Fibroblast of mammary gland (primary cell): ENCODE measurements around the gene CLSTN1.

Experiments used
- DNase-seq: peaks from one replicate; pipeline ENCODE4 v3.0.0-alpha.2; 2010; ENCODE audit warnings: low read depth
- H3K4me3 ChIP-seq: 2 replicates; pipeline ENCODE4 v1.5.1; 2011; ENCODE audit warnings: low read depth, mild to moderate bottlenecking, low read length, moderate library complexity; ENCODE audit not compliant: control insufficient read depth
- TF ChIP-seq, protein P1 (sequence below): conservative IDR thresholded peaks from 2 replicates; pipeline ENCODE4 v1.5.1; 2011; ENCODE audit warnings: low read depth, low read length, inconsistent platforms; ENCODE audit not compliant: control insufficient read depth, insufficient read depth

Gene CLSTN1

GRCh38 chr1:9852410-9853248 is 28.9 kb upstream of the CLSTN1 start:
- TF ChIP-seq, protein P1, sequence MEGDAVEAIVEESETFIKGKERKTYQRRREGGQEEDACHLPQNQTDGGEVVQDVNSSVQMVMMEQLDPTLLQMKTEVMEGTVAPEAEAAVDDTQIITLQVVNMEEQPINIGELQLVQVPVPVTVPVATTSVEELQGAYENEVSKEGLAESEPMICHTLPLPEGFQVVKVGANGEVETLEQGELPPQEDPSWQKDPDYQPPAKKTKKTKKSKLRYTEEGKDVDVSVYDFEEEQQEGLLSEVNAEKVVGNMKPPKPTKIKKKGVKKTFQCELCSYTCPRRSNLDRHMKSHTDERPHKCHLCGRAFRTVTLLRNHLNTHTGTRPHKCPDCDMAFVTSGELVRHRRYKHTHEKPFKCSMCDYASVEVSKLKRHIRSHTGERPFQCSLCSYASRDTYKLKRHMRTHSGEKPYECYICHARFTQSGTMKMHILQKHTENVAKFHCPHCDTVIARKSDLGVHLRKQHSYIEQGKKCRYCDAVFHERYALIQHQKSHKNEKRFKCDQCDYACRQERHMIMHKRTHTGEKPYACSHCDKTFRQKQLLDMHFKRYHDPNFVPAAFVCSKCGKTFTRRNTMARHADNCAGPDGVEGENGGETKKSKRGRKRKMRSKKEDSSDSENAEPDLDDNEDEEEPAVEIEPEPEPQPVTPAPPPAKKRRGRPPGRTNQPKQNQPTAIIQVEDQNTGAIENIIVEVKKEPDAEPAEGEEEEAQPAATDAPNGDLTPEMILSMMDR, result no peak
- no peak overlapping the region for H3K4me3 ChIP-seq
- peak; percentile 82 for DNase-seq

GRCh38 chr1:9852004-9852403 is 28.2 kb upstream of the CLSTN1 start:
- DNase-seq, result no peak
- no peak overlapping the region for H3K4me3 ChIP-seq
- TF ChIP-seq, protein P1, result no peak

DNA sequence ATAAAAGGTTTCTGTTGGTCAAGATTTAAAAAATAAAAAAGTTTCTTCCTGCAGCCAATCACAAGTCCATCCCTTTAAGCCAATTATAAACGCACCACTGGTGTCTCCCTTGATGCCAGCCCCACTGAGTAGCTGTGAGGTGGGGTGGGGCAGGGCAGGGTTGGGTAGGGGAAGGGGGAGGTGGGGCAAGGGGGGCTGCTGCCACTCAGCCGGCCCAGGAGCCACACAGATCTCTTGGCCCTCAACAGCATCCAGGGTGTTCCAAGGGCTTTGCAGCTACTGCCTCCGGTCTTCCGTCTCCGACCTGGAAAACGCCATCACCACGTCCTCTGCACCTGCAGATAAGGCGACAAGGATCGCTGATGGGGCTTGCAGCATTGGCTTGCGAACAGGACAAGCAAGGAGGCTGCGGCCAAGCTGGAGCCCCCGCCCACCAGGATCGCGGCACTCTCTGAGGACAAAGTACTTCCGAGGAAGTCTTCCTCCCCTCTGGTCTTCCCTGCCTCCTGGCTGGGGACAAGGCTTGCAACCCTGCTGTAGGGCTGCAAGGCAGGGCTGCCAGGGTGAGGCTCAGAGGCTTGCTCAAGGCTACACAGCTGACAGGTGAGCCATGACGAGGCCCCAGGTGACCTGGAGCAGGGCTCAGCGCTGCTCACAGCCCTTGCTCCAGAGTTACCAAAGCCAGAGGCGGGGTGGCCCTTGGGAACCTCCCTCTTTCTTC is 26.8 kb upstream of the CLSTN1 start:
- no peak overlapping the region for H3K4me3 ChIP-seq
- no peak for DNase-seq
- TF ChIP-seq, protein P1, result no peak

DNA sequence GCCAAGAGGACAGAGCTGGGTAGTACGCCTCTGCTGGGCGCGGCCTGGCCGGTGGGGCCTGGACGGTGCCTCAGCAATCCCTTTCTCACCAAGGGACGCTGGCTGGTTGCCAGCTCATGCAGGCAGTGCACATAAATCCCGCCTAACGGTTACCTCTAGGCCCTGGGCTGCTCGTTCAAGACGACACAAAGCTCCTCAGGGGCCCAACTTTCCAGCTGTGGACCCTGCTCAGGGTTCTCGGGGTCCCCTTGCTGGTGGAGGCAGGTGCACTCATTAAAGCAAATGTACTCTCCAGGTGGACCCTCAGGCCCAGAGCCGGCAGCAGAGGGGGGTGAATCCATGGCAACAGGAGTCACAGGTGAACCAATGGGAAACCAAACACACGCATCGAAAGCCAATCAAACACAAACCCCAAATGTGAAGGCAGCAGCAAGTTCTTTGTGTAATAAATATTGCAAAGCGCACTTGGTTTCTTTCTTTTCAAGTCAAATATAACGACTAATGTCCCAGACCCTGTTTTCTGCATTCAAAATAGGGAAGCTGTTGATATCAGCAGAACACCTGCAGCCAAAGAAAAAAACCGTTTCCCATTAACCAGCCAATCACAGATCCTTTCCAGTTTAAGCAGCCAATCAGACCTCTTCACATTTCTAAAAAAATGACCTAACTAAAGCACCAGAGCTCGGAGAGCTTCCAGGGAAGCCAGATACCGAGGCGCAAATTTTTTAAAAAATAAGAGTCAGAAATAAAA is 26.1 kb upstream of the CLSTN1 start:
- no peak overlapping the region for H3K4me3 ChIP-seq
- TF ChIP-seq, protein P1, result no peak
- no peak for DNase-seq

DNA sequence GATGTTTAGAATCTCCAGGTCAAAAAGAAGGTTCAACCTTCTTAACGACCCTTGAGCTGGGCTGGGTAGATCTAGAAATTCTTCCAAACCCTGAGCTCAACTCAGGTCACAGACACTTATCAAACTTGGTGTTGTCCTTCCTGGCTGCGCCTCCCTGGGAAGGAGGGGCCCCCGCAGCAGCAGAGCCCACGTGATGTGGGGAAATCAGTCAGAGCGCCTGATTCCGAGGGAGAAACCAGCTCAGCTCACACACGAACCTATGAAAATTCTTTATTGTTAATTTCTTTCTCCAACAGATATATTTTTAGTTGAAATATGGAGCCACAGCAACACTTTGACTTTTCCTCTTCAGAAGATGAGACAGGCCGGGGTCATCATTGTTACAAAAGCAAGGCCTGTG is 24.3 kb upstream of the CLSTN1 start:
- no peak for DNase-seq

GRCh38 chr1:9847269-9847668 is 23.5 kb upstream of the CLSTN1 start:
- no peak for DNase-seq
- TF ChIP-seq, protein P1, result no peak
- no peak overlapping the region for H3K4me3 ChIP-seq

More for the DNA sequence above, 24.3 kb upstream of the CLSTN1 start:
- H3K4me3 ChIP-seq, result no peak overlapping the region
- TF ChIP-seq, protein P1, result no peak
